NOMO-1 (cell line): ENCODE results near the gene MSI2.
A peak's percentile ranks its signal among the peaks of the same experiment; 100 is the strongest.

ENCODE experiments used
- DNase-seq, 2 experiments: peaks; one replicate each; lab custom pipeline; 2025; ENCODE audit not compliant: unreplicated experiment in 2 of 2; lab: John Stamatoyannopoulos, UW

MSI2 gene

DNA sequence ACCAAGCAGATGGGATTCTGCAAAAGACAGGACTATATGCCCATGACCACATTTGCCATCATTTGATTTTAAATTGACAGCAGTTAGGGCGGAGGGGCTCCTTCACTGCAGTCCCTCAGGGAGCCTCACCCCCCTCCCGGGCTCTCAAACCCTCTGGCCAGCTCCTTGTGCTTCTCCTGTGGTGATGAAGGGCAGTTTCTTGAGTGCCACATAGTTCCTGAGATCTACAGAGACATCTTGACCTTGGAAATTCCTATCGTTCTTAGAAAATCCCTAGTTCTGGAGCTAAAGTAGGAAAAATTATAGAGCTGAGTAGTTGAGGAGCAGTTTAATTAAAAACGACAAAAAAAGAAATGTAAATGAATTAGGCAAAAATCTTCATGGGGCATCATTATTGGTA is 257.2 kb downstream of the MSI2 start:
- no peak for DNase-seq

DNA sequence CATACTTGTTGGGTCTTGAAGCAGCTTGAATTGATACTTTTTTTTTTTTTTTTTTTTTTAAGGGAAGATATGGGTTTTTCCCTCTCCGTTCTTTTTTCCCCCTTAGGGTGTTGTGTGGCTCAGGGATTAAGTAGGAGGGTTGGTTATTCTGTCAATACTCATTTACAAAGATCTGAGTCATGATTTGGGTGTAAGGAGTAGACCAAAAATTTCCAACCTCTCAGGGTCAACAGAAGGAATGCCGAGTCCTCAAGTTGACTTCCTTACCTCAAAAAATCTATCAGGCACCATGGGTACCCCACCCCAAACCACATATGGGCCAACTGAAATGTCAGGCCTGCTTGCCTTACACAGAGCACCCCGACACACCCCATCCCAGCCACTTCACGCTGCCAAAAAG is 258.3 kb downstream of the MSI2 start:
- DNase-seq: no peak

DNA sequence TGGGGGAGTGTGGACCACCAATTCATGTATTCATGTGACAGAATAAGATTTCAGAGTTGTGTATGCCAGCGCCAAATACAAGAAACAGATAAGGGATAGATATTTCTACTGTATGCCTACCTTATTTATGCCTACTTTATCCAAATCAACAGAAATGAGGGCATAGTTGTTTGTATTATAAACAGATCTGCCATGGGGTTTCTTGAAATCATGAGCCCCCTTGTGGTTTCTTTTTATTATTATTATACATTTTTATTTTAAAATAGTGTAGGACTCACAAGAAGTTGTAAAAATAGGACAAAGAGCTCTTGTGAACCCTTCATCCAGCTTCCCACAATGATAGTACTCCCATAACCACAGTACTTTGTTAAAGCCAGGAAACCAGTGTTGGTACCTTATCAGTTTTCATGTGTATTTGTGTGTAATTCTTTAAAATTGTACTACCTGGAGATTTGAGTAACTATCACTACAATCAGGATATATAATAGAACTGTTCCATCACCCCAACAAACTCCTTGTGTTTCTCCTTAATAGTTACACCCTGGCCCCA is 259.4 kb downstream of the MSI2 start:
- no peak for DNase-seq

DNA sequence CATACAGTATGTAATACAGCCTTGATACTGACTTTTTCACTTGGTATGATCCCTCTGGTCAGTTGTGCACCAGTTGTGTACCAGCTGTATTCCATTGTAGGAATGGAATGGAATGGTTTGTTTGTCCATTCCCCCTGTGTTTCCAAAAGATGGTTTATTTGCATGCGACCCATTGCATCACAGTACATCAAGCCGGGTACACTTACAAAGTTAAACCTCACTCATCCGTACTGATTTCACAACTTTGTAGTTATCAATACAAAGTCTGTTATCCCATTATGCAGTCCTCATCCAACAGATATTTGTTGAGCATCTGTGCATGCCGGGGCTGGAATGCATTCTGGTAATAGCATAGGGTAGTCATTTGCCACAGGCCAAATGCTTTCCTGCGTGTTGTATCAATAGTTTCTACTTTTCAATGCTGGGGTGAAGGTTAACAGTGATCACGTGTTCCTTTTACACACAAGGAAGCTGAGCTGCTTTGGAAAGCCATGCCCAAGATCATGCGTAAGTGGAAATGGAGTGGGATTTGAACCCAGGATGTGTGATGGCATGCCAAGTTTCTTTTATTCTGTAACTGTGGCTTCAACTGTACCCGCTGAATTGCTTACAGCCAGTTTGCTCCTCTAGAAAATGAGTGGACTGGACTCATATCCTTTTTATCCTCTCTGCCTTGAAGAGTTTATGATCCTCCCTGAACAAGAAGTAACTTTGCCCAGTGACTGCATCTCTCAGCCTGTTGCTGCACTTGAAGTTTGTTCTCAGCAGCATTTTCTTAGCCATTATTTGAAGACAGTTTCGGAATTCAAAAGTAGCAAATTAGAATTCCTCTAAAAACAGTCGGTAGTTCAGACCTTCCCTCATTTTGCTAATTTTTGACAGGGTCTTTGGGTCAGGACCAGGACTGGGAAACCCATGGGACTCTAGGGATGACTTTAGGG is 260.2 kb downstream of the MSI2 start:
- DNase-seq: no peak

DNA sequence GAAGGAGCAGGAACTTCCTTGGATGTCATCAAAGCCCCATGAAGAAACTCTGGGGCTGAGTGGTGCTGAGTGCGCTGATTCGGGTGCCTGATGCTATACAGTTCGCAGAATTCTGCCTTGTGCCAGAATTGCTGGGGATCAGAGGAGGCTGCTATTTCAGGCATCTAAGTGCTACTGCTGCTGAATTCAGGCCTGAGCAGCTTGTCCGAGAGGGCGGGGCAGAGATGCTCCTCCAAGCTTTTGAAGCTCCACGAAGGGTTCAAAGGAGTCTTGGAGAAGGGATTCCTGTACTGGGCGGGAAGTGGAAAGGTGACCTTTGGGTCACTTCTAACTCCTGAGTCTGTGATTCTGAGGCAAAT is 260.9 kb downstream of the MSI2 start:
- DNase-seq: no peak

DNA sequence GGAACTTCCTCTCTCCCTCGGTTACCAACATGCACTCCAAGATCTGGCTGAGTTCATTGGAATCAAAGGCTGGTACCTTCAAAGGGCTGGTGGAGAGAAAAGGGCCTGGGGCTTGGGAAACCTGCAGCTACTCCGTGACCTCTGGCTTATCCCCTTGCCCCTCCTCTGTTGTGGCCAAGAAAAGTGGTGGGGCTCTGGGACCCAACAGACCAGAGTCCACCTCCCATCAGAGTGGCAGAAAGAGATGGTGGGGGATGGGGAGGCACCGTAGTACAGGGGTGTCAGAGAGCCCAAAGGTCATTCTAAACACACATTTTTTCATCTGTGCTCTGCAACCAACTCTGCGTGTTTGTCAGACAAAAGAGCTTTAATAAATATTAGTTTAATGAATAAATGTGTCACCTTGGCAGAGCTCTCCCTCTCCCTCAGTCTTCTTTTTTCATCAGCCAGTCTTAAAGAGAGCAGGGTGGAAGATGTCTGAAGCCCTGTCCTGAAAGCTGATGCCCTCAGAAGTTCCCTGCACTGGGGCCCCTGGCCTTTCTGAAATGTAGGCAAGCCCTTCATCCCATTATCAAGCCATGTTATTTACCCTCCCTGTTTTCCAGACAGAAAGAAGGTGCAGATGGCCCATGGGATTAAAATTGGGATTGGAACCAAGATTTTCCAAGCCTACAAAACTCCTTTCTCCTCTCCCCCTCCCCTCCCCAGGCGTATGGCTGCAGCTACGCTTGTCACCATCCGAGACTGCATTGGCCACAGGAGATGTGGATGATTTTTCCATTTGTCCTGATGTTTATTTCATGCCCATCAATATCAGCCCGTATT is 261.5 kb downstream of the MSI2 start:
- no peak for DNase-seq

DNA sequence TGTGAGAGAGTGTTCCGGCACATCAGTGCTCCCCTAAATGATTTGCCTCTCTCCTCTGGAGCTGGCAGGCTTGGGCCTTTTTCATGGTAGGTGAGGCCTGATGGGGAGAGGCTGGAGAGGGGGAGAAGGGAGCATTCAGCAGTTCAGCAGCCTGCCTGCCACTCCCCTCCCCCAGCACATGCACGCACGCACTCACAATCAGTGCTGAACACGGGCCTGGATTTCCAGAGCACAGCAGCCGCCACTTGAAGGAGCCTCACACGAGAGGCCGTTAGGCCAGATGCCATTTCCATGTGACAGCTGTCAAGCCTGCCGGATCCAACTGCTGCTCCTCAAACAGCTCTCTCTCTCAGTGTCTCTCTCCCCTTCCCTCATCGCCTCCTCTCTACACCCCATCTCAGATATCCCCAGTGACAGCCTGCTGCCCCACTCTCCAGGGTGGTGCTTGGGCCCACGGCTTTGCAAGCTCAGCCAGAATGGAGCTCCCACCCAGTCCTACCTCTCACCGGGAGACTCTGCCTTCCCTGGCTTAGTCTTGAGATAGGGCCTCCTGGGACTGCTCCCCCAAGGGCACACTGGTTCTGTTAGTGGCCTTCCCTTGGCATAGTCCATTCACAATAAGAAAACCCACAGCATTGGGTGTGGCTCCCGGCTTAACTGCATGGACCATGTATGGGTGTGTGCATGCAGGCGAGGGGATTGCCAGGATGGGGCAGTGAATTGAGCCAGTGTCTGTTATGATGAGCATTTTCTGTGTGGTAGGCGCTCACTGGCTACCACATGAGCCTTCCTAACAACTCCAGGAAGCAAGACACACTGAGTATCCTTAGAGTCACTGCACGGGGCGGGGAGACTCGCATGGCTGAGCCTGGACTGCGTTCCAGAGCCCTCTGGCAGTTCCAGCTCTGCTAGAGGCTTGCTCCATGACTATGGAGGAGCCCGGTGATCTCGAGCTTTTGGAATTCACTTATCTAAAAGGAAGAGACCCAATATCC is 262.6 kb downstream of the MSI2 start:
- DNase-seq: no peak

- no peak for DNase-seq
These were observed 263.5 kb downstream of the MSI2 start for GRCh38 chr17:57519800-57520199.

DNA sequence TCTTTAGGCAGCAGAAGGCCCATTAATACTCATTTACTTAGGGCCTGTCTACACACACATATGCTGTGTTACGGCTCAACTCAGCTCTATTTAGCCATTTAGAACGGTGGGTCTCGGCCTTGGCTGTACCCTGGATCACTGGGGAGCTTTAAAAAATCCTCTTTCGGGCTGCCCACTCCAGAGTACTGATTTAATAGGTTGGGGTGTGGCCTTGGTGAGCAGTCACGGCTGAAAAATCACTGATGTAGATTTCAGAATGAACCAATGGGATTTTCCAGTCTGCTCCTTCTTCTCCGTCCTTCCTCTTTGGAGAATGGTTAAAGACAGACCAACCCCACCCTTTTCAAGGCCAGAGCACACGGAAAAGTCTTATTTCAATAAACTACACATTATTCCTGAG is 265.3 kb downstream of the MSI2 start:
- DNase-seq: no peak

GRCh38 chr17:57522042-57523005 is 266.0 kb downstream of the MSI2 start:
- no peak for DNase-seq

DNA sequence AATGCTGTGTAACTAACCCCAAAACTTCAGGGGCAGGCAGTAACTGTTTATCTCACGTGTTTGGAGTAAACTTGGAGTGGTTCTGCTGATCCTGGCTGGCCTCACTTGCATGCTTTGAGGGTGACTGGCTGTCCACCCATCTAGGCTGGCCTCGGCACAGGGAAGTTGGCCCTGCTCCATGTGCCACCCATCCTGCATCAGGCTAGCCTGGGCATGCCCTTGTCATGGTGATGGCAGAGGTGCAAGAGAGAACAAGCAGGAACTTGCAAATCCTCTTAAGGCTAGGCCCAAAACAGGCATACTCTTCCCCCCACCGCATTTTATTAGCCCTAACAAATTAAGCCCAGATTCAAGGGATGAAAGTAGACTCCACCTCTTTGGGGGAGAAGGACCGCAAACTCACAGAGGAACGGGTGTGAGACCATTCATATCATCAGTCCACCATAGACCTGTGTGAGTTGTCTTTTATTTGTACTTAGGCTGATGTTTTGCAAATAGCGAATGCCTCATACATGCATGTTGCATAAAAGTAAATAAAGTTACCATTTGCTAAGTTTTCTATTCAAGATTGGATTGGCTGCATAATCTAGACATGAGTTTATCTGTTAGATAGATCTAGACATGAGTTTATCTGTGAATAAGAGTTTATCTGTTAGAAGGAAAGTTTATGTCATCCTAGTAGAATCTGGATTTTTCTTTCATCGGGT is 267.8 kb downstream of the MSI2 start:
- peak in 1 of 2 experiments; percentile 25 for DNase-seq

GRCh38 chr17:57524839-57525568 is 268.7 kb downstream of the MSI2 start:
- DNase-seq: no peak

DNA sequence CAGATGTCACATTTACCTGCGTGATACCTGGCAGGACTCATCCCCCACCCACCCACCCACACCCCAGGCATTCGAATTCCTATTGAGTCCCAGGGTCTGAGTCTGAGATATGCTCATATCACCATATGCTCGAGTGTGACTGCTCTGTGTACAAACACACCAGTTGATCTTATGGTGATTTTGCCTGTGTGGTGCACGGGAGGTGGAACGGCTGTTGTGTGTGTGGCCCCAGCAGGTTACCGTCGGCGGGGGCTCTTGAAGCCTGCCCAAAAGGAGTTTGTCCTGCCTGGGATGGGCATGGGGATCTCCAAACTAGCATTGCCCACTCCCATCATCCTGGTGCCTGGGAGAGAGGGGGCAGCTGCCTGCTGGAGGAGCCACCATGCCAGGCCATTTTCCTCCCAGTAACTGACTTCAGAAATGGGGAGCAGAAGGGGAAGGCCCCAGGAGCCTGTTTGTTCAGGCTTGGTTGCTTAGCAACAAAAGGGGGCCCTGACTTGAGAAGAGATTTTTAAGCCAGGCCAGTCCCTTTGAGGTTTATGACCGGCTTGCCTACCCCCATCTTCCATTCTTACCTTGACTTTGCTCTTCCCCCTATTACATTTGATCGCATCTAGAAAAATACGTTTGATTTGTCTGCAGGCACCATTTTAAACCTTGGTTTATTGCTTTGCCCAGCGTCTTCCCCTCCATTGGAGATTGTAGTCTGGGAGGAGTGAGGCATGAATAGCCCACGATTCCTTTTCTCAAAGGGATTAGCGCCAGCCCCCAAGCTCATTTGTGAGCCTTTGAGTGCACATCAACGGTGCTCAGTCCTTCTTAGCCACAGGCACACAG is 271.1 kb downstream of the MSI2 start:
- no peak for DNase-seq

- DNase-seq: no peak
These were observed 271.7 kb downstream of the MSI2 start for GRCh38 chr17:57528058-57528451.

GRCh38 chr17:57530026-57530425 is 273.7 kb downstream of the MSI2 start:
- DNase-seq: no peak

DNA sequence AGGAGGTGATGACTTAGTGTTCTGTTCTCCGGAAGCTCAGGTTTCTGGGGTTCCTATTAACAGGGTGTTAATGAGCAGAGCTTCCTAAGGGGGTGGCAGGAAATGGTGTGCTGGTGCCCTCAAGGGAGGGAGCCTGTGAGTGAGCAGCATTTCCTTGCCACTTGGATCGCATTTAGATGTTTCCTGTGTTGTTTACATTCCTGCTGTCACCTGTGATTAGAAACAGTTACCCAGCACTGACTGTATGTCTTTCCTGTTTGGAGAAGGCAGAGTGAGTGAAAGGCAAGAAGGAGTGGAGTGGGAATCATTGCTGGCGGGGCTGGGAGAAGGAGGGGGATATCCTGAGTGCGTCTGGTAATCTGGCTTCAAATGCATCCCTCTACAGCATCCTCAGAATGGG is 274.2 kb downstream of the MSI2 start:
- DNase-seq: no peak

DNA sequence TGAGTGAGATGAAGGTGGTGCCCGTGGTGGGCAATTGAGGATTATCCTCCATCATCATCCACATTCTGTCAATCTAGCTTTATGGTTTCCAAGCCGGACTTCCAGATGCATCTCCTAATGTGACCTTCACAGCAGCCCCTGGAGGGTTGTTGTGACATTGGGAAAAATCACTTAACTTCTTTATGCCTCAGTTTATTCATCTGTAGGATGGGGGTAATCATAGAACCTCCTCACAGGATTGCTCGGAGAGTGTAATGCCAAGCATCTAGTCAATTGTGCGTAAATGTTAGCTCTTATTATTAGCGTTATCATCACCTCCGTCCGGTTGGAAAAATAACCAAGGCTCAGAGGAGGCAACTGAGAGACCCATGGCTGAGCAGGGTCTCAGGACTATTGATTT is 274.8 kb downstream of the MSI2 start:
- DNase-seq: no peak
